Hepatocyte (in vitro differentiated cells): ENCODE results near the gene FDXR. TPM values are rescaled to one million over a fixed set of nuclear protein-coding genes. Genes with fewer than 3 reads are reported as not detected.
"Not testable (repeated sequence)": the region's sequence is repeated elsewhere in the genome, so short reads cannot be mapped to it uniquely, and the experiment has no call there.

Experiments used
- DNase-seq: peaks from one replicate; pipeline ENCODE4 v3.0.0-alpha.2; 2016; ENCODE audit warnings: low spot score
- H2AFZ ChIP-seq: fragments of 200-600 bp; sonication (generic); 2 replicates; pipeline ENCODE4 v1.6.0; 2016; ENCODE audit warnings: antibody characterized with exemption, mild to moderate bottlenecking
- H3K27ac ChIP-seq: fragments of 200-600 bp; sonication (generic); 2 replicates; pipeline ENCODE4 v1.5.1; 2016; ENCODE audit warnings: mild to moderate bottlenecking
- H3K27me3 ChIP-seq: fragments of 200-600 bp; sonication (generic); 2 replicates; pipeline ENCODE4 v1.6.1; 2016
- H3K36me3 ChIP-seq: fragments of 200-600 bp; sonication (generic); replicated peaks from 2 replicates; pipeline ENCODE4 v1.5.1; 2016; ENCODE audit warnings: low read depth; ENCODE audit not compliant: insufficient read depth
- H3K4me1 ChIP-seq: fragments of 200-600 bp; sonication (generic); 2 replicates; pipeline ENCODE4 v1.5.1; 2016; ENCODE audit warnings: mild to moderate bottlenecking, moderate library complexity; ENCODE audit not compliant: insufficient read depth
- H3K4me2 ChIP-seq: fragments of 200-600 bp; sonication (generic); 2 replicates; pipeline ENCODE4 v1.6.0; 2016
- H3K4me3 ChIP-seq: fragments of 200-600 bp; sonication (generic); 2 replicates; pipeline ENCODE4 v1.5.1; 2016; ENCODE audit warnings: mild to moderate bottlenecking
- H3K79me2 ChIP-seq: fragments of 200-600 bp; sonication (generic); 2 replicates; pipeline ENCODE4 v1.6.0; 2017; ENCODE audit warnings: mild to moderate bottlenecking
- H3K9me2 ChIP-seq: fragments of 200-600 bp; sonication (generic); replicated peaks from 2 replicates; pipeline ENCODE4 v1.6.0; 2017; ENCODE audit warnings: mild to moderate bottlenecking; ENCODE audit not compliant: insufficient read depth
- H3K9me3 ChIP-seq: fragments of 200-600 bp; sonication (generic); 2 replicates; pipeline ENCODE4 v1.5.1; 2016; ENCODE audit warnings: low read depth, mild to moderate bottlenecking
- H4K20me1 ChIP-seq: fragments of 200-600 bp; sonication (generic); 2 replicates; pipeline ENCODE4 v1.6.0; 2016; ENCODE audit warnings: mild to moderate bottlenecking; ENCODE audit not compliant: insufficient read depth, poor library complexity, severe bottlenecking
- CTCF ChIP-seq: fragments of 200-600 bp; sonication (generic); IDR thresholded peaks from 2 replicates; pipeline ENCODE4 v1.5.1; 2016; ENCODE audit warnings: antibody characterized with exemption, mild to moderate bottlenecking; ENCODE audit not compliant: poor library complexity
- EZH2 ChIP-seq: fragments of 200-600 bp; sonication (generic); IDR thresholded peaks from 2 replicates; pipeline ENCODE4 v1.6.1; 2016; ENCODE audit warnings: antibody characterized with exemption, mild to moderate bottlenecking, borderline replicate concordance
- EZH2phosphoT487 ChIP-seq: fragments of 200-600 bp; sonication (generic); IDR thresholded peaks from one replicate; pipeline ENCODE4 v1.6.1; 2018; ENCODE audit warnings: antibody characterized with exemption, mild to moderate bottlenecking, low read depth, moderate library complexity; ENCODE audit not compliant: unreplicated experiment, severe bottlenecking
- WGBS: methylation state at CpG from one replicate; pipeline ENCODE4 v1.1.6; 2016; ENCODE audit warnings: low lambda C conversion rate; ENCODE audit errors: missing lambda C conversion rate; 5-methylcytosine and 5-hydroxymethylcytosine counted together
- polyA plus RNA-seq: library from polyadenylated mRNA; unstranded; fragments of >200 nt; fragmentation: Nextera tagmentation; extraction: Ambion mirVana; gene quantifications from 2 replicates; pipeline ENCODE4 v1.2.1, GENCODE V29; 2016
- total RNA-seq: library from RNA; depleted of rRNA; stranded (reverse); fragments of >200 nt; gene quantifications from 2 replicates; pipeline ENCODE4 v1.2.3, GENCODE V29; 2014

FDXR gene
- total and polyA plus RNA-seq, 2 experiments from 2014 or later, result 12.2 to 14.2 TPM

- H3K4me1 ChIP-seq, result peaks cover 13% of the 10 kb centered on the region
- H3K4me2 ChIP-seq, result no peak overlapping the region
- no peaks in the 10 kb centered on the region for H3K79me2 ChIP-seq
- no peaks in the 10 kb centered on the region for H3K9me2 ChIP-seq
- no peak overlapping the region for H3K4me3 ChIP-seq
- DNase-seq, result no peak
- TF ChIP-seq EZH2phosphoT487 (no peak), CTCF (no peak), EZH2 (no peak)
- no peak overlapping the region for H3K27ac ChIP-seq
- H3K27me3 ChIP-seq, result no peaks in the 10 kb centered on the region
- H3K9me3 ChIP-seq, result no peaks in the 10 kb centered on the region
- 97% methylated on average over 23 of the region's 34 CpGs for WGBS
- H2AFZ ChIP-seq, result no peak overlapping the region
- no peaks in the 10 kb centered on the region for H3K36me3 ChIP-seq
- H4K20me1 ChIP-seq, result no peaks in the 10 kb centered on the region
These were observed 34.2 kb upstream of the FDXR start for GRCh38 chr17:74907012-74907411.

- H3K36me3 ChIP-seq, H3K4me3 ChIP-seq, H3K4me1 ChIP-seq, H3K9me3 ChIP-seq, DNase-seq, H3K27me3 ChIP-seq, H3K79me2 ChIP-seq, H2AFZ ChIP-seq, H3K4me2 ChIP-seq, H3K27ac ChIP-seq, H3K9me2 ChIP-seq, H4K20me1 ChIP-seq: not testable (repeated sequence)
- WGBS, result 84% methylated on average over 6 of the region's 6 CpGs
These were observed 33.5 kb upstream of the FDXR start for GRCh38 chr17:74906214-74906793.

- Histone ChIP-seq H2AFZ (no peak overlapping the region), H3K9me2 (no peaks in the 10 kb centered on the region), H3K27ac (no peak overlapping the region), H3K9me3 (no peaks in the 10 kb centered on the region), H3K4me1 (peaks cover 5% of the 10 kb centered on the region), H3K4me2 (no peak overlapping the region), H3K79me2 (no peaks in the 10 kb centered on the region), H4K20me1 (no peaks in the 10 kb centered on the region), H3K4me3 (no peak overlapping the region), H3K36me3 (no peaks in the 10 kb centered on the region), H3K27me3 (no peaks in the 10 kb centered on the region)
- no peak for DNase-seq
- TF ChIP-seq CTCF, result no peak
- 87% methylated on average over 7 of the region's 7 CpGs for WGBS
These were observed 32.1 kb upstream of the FDXR start for GRCh38 chr17:74904687-74905409.

- peaks cover 5% of the 10 kb centered on the region for H3K4me1 ChIP-seq
- H3K9me2 ChIP-seq, result no peaks in the 10 kb centered on the region
- no peaks in the 10 kb centered on the region for H4K20me1 ChIP-seq
- no peak overlapping the region for H3K4me2 ChIP-seq
- no peaks in the 10 kb centered on the region for H3K9me3 ChIP-seq
- no peak overlapping the region for H2AFZ ChIP-seq
- no peak overlapping the region for H3K27ac ChIP-seq
- no peak for DNase-seq
- no peaks in the 10 kb centered on the region for H3K79me2 ChIP-seq
- 87% methylated on average over 6 of the region's 6 CpGs for WGBS
- H3K27me3 ChIP-seq, result no peaks in the 10 kb centered on the region
- H3K4me3 ChIP-seq, result no peak overlapping the region
- TF ChIP-seq EZH2, result no peak
- TF ChIP-seq EZH2phosphoT487, result no peak
- no peak for TF ChIP-seq CTCF
- H3K36me3 ChIP-seq, result no peaks in the 10 kb centered on the region
These were observed 30.9 kb upstream of the FDXR start for GRCh38 chr17:74903671-74904070.
